Stimulated activated CD8-positive, alpha-beta memory T cell treated with anti-CD3 and anti-CD28 coated beads, Interleukin-15, amount 100 ng/mL, for 1 hour (primary cell): Measurements from ENCODE around the gene BATF2.

Experiments used
- DNase-seq: peaks from one replicate; pipeline ENCODE4 v3.0.0-alpha.2; 2020; ENCODE audit warnings: low read depth

The BATF2 gene

GRCh38 chr11:64969209-64969608 lies 27.6 kb downstream of the BATF2 start:
- DNase-seq, result no peak

GRCh38 chr11:64967375-64967774 lies 29.4 kb downstream of the BATF2 start:
- no peak for DNase-seq

GRCh38 chr11:64963072-64963631 lies 33.6 kb downstream of the BATF2 start:
- DNase-seq, result no peak

GRCh38 chr11:64960719-64961118 lies 36.1 kb downstream of the BATF2 start:
- no peak for DNase-seq

- DNase-seq, result no peak
Measured at GRCh38 chr11:64959498-64959897, 37.3 kb downstream of the BATF2 start.

- no peak for DNase-seq
Measured at GRCh38 chr11:64954201-64954600, 42.6 kb downstream of the BATF2 start.

GRCh38 chr11:64951529-64951928 lies 45.2 kb downstream of the BATF2 start:
- DNase-seq, result no peak

GRCh38 chr11:64947208-64947814 lies 49.5 kb downstream of the BATF2 start:
- DNase-seq, result no peak
